Activated effector memory CD4-positive, alpha-beta T cell treated with anti-CD3 and anti-CD28 coated beads, Interleukin-2, amount 50 U/mL, for 16 hours (primary cell): ENCODE data around the gene MAN2A2.
"Not testable (repeated sequence)": the region's sequence is repeated elsewhere in the genome, so short reads cannot be mapped to it uniquely, and the experiment has no call there.

Experiments
- DNase-seq: peaks from one replicate; pipeline ENCODE4 v3.0.0-alpha.2; 2020

MAN2A2 gene

DNA sequence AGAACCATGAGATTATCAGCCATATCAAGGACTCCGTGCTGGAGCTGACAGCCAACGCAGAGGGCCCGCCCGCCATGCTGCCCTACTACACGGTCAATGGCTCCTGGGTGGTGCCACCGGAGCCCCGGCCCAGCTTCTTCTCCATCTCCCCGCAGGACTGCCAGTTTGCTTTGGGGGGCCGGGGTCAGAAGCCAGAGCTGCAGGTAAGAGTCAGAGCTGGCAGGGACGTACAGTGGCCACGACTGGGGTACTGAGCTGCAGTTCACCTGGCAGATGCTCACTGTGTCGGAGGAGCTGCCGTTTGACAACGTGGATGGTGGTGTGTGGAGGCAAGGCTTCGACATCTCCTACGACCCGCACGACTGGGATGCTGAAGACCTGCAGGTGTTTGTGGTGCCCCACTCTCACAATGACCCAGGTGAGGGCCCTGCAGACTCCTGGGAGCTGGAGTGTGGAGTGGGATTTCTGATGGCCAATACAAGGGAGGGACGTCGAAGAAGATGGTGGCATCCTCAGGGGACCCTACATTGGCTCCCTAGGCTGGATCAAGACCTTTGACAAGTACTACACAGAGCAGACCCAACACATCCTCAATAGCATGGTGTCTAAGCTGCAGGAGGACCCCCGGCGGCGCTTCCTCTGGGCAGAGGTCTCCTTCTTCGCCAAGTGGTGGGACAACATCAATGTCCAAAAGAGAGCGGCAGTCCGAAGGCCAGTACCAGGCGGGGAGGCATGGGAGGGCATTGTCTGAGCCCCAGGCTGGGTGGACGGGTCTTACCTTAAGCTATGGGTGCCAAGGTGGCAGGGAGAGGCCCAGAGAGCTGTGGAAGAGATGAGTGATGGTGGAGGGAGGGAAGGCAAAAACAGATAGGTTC is 2.4 kb downstream of the MAN2A2 start:
- no peak for DNase-seq

DNA sequence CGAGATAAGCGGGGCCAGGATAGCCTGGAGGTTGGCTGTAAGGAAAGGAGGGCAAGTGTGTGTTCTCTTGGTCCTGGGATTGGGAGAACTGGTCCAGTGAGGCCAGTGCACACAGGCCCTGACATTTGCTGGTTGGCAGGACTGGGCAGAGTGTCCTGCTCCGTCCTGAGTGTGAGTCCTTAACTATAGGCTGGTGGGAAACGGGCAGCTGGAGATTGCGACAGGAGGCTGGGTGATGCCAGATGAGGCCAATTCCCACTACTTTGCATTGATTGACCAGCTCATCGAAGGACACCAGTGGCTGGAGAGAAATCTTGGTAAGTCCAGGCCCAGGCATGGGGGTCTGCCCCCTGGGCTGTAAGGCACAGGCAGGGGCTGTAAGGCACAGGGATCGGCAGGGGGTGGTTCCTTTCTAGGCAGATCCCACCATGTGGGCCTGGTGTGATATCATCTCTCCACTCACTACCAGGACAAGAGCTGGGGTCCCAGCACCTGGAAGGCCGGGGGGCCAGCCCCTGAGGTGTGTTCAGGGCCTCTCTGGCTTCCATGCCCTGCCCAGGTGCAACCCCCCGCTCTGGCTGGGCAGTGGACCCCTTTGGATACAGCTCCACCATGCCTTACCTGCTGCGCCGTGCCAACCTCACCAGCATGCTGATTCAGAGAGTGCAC is 3.2 kb downstream of the MAN2A2 start:
- no peak for DNase-seq

DNA sequence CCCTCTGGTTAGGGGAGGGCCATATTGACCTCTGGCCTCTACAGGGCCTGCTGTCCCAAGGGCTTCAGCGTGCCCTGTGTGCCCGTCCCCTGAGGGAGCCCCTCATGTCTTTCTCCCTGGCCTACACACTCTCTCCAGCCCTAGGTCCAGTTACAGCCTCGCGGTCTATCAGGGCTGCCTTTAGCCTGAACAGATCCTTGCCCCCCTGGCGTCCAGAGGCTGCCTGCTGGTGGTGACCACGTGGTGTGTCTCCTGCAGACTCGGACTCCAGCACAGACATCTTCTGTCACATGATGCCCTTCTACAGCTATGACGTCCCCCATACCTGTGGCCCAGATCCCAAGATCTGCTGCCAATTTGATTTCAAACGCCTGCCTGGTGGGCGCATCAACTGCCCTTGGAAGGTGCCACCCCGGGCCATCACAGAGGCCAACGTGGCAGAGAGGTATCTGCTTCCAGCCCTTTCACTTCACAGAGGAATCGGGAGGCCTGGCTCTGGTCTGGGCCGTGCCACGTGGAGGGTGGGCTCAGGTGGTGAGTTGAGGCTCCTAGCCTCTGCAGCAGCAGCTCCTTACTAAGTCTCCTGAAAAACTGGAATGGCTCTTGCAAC is 4.1 kb downstream of the MAN2A2 start:
- DNase-seq, result no peak

DNA sequence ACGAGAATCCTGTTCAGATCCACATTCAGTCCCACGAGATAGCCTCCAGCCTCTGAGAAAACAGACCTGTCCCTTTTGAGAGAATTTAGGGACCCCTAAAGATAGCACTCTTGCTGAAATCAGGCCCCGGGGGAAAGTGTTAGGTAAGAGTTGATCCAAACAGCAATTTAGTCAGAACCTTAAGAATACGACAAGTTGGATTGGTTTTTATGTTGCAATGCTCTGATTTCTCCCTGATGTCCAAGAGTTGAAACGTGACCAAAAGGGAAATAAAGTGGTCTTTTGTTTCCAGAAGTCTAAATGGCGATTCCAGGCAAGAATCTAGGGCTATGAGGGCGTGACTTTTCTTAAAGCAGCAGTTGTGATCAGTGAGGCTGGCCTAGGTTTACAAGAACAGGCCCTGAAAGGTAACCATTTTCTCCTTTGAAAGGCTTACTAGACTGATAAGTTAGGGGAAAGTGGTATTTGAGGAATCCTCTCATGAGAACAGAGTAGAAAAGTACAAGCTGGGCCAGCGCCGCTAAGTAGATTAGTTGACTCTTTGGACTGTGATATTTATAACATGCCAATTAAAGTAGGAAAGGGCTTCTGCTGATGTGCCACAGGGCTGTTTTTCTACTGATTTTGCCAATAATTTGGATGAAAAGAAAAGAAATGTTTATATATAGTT is 4.9 kb downstream of the MAN2A2 start:
- DNase-seq, result no peak

DNA sequence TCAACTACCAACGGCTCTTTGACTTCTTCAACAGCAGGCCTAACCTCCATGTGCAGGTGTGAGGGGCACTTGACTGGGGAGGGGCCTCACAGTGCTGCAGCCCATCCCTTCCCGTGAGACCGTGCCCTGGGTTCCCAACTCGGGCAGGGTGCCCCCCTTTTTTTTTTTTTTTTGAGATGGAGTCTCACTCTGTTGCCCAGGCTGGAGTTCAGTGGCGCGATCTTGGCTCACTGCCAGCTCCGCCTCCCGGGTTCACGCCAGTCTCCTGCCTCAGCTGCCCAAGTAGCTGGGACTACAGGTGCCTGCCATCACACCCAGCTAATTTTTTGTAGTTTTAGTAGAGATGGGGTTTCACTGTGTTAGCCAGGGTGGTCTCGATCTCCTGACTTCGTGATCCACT is 6.3 kb downstream of the MAN2A2 start:
- DNase-seq, result not testable (repeated sequence)

DNA sequence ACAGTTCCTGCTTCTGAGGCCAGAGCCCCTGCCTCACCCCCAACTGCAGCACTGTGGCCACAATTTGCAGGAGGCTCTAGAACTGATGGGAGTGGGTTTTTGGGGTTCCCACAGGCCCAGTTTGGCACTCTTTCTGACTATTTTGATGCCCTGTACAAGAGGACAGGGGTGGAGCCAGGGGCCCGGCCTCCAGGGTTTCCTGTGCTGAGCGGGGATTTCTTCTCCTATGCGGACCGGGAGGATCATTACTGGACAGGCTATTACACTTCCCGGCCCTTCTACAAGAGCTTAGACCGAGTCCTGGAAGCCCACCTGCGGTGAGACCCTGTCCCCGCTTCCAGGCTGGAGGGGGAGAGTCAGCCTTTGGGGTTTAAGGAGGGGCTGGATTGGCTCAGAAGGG is 6.9 kb downstream of the MAN2A2 start:
- DNase-seq, result no peak

DNA sequence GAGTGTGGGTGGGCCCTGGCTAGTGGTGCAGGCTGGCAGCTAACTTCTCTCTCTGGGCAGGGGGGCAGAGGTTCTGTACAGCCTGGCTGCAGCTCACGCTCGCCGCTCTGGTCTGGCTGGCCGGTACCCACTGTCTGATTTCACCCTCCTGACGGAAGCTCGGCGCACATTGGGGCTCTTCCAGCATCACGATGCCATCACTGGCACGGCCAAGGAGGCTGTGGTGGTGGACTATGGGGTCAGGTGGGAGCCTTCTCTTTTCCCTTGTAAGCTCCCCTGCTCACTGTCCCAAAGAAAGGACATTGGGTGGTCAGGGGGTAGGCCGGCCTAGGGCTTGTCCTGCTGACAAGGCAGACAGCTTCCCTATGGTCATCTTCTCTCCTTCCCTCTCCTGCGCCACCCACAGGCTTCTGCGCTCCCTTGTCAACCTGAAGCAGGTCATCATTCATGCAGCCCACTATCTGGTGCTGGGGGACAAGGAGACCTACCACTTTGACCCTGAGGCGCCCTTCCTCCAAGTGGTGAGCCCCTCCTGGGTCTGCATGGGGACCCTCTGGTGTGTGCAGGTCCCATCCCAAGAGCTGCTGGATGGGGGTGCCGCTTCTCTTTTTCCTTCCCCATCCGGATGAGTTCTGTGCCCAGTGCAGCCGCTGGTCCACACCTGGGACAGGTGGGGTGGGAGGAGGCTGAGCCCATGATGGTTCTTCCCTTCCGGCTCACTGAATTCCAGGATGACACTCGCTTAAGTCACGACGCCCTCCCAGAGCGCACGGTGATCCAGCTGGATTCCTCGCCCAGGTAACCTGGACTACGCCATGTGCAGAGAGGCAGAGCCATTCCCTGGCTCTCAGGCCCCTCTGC is 7.6 kb downstream of the MAN2A2 start:
- no peak for DNase-seq

DNA sequence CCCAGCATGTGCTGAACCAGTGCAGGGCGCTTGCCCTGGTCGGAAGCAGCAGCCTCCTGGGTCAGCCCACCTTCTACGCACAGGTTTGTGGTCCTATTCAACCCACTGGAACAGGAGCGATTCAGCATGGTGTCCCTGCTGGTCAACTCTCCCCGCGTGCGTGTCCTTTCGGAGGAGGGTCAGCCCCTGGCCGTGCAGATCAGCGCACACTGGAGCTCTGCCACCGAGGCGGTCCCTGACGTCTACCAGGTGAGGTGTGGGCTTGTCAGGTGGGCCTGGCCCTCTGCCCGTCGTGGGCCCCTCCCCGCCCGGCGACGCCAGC is 8.2 kb downstream of the MAN2A2 start:
- no peak for DNase-seq

DNA sequence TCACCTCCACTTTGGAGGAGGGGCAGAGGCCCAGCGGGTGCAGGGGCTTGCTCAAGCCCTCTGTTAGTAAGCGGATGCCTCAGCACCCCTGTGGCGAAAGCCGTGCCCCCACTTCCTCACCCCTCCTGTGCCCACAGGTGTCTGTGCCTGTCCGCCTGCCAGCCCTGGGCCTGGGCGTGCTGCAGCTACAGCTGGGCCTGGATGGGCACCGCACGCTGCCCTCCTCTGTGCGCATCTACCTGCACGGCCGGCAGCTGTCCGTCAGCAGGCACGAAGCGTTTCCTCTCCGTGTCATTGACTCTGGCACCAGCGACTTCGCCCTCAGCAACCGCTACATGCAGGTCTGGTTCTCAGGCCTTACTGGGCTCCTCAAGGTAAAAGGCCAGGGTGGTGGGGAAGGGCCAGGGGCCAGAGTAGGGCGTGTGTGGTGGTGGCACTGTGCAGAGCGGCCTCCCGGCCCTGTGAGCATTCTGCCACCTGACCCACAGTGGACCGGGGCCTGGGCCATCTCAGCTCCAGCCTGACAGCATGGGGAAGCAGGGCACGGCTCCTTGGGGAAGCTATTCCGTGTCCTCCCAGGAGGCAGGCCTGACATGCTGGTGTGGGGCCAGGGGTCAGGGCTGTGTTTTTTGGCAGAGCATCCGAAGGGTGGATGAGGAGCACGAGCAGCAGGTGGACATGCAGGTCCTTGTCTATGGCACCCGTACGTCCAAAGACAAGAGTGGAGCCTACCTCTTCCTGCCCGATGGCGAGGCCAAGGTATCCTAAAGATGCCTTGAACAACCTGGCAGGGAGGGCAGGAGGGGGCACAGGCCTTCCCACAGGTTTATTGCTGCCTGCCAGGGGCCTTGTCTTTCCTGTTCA is 9.0 kb downstream of the MAN2A2 start:
- no peak for DNase-seq

DNA sequence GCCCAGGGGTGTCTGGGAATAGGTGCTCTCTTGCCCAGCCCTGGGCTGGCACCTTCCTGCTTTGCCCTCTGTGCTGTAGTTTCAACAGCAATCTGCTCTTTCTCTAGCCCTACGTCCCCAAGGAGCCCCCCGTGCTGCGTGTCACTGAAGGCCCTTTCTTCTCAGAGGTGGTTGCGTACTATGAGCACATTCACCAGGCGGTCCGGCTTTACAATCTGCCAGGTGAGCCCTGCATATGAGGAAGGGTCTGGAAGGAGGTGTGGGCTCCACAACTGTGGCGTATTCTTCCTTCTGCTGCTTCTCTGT is 9.6 kb downstream of the MAN2A2 start:
- no peak for DNase-seq

DNA sequence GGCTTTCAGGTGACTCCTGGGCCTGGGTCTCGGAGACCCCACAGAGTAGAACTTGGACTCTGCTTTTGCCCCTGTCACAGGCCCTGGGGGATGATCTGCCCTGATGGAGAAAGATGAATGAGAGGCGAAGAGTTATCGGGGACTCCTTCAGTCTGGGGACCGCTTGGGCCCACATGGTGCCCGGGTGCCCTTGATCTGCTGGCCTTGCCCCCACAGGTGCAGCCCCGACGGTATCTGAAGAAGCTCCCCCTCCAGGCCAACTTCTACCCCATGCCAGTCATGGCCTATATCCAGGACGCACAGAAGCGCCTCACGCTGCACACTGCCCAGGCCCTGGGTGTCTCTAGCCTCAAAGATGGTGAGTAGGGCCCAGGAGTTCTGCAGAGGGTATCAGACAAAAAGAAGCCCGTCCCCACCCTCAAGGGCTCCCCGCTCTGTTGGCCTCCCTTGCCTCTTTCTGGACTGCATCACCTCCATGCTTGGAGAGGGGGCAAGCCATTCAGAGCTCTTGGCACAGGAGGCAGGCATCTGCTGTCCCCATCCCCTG is 10.4 kb downstream of the MAN2A2 start:
- no peak for DNase-seq

DNA sequence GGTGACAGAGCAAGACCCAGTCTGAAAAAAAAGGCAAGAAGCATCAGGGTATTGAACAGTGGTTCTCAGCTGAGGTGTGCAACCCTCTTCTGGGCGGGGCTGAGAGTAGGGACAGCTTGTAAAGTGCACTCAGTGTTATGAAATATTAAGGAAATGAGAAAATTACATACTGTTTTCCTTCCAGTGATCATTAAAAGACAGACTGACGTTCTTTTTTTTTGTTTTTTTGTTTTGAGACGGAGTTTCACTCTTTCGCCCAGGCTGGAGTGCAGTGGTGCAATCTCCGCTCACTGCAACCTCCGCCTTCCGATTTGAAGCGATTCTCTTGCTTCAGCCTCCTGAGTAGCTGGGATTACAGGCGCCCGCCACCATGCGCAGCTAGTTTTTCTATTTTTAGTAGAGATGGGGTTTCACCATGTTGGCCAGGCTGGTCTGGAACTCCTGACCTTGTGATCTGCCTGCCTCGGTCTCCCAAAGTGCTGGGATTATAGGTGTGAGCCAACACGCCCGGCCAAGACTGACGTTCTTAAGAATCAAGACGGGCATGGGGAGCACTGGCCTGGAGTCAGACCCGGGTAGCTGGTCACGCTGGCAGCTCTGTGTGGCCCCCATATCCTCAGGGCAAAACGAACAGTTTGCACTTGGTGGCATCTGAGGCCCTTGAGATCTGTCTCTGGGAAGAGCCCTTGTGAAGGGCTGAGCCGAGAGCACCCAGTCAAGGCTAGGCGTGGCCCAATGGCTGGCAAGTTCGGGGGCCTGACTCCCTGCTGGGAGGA is 11.4 kb downstream of the MAN2A2 start:
- no peak for DNase-seq

DNA sequence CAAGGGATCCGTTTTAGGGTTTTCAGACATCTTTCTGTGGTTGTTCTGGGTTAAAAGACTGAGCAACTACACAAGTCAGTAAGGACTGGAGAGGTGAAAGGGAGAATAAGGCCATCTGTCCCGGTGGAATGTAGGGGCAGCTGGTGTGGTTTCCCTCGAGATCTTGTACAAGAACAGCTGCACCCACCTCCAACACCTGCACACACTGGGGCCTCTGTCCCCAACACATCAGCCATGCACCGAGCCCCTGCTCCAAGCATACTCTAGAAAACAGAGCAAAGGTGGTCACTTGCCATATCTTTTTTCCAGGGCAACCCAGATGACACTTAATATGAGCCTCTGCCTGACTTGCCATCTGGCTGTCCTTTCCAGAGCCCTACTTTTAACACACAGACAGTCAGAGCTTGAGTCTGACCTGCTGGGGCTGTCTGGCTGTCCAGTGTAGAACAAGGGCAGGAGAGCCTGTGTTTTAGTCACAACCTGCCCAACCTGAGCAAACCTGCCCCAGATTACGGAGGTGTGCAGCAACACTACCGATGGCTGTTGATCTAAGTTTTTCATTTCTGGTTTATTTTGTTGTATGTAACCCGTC is 12.2 kb downstream of the MAN2A2 start:
- DNase-seq, result no peak

DNA sequence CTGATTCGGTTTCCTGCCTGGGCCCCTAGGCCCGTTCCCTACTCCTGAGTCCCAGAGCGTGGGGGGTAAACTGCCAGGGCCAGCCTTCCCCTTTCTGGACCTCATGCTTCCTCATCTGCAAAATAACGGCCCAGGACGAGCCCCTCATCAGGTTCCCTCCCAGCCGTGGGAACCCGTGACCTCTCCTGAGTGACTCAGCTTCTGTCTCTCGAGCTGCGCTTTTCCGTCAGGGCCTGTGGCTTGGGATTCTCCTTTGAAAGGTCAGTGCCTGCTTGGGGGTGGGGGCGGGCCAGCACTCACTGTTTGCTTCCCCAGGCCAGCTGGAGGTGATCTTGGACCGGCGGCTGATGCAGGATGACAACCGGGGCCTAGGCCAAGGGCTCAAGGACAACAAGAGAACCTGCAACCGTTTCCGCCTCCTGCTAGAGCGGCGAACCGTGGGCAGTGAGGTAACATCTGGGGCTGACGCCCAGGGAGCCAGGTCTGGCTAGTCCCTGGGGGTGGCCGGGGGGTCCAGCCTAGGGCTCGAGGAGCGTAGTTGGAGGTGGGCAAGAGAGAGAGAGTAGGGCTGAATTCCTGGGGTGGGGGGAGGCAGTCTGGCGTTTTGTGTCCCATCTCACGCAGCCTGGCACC is 12.8 kb downstream of the MAN2A2 start:
- DNase-seq, result no peak

DNA sequence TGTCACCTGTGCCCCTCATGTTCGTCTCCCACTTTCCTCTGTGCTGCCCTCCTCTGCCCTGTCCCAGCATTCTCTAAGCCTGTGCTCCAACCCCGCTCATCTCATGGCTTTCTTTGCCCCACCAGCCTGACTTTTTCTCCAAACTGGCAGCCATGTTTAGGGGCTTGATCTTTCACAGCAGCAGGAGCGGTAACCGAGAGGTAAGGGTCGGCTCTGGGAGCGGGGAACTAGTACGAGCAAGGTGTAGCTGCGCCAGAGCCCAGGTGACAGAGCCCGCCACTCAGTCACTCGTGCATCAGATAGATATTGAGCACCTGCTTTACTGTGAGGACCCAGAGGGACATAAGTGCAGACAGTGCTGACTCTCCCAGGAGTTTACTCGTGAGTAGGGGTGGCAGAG is 13.4 kb downstream of the MAN2A2 start:
- no peak for DNase-seq

DNA sequence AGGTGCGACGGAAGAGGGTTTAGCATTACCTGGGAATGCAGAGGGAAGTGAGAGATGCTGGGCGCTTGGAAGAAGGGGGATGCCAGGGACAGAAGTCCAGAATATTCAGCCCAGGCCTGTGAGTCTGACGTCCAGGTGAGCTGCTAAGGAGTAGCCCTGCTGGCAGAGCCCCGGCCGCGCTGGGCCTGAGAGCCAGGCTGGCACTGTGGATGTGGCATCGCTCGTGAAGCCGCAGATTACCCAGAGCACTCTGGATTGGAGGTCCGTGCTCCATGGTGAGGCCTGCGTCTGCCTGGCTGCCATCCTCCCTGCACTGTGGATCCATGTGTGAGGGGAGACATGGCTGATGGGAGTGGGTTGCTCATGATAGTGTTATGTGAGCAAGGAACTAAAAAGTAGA is 14.5 kb downstream of the MAN2A2 start:
- DNase-seq, result no peak

DNA sequence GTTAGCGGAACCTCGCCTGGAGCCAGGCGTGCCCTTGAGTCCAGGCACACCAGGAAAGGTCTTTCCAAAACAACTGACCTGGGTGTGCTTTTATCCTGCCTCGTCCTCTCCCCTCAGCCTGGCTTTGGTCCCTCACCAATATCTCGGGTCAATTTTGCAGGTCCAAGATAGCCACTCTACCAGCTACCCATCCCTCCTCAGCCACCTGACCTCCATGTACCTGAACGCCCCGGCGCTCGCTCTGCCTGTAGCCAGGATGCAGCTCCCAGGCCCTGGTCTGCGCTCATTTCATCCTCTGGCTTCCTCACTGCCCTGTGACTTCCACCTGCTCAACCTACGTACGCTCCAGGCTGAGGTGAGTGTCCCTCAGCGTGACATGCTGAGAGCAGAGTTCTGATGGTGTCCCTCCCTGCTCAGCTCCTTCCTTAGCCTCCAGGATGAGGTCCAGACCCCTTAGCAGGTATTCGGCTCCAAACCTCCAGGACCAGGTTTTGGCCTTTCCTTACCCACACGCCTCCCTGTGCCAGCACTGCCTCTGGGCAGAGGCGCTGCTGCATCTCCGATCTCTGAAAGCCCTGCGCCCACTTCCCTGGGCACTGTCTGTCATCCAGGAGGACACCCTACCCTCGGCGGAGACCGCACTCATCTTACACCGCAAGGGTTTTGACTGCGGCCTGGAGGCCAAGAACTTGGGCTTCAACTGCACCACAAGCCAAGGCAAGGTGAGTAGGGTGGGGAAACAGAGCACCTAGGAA is 15.1 kb downstream of the MAN2A2 start:
- no peak for DNase-seq

DNA sequence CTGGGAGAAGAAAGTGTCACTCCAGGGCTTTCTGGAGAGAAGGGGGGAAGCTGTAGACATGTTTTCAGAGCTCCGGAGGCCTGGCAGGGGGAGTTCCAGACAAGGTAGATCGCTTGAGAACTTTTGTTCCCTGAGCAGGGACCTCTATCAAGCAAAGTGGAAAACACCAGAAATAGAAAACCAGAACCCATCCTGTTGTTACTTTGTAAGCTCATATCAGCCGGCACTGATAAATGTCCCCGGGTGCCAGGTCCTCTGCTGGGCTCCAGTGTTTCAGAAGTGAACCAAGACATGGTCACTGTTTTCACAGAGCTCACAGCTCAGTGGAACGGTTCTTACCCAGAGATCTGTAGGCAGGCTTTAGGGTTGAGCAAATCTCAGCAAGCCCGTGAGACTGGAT is 15.7 kb downstream of the MAN2A2 start:
- no peak for DNase-seq

DNA sequence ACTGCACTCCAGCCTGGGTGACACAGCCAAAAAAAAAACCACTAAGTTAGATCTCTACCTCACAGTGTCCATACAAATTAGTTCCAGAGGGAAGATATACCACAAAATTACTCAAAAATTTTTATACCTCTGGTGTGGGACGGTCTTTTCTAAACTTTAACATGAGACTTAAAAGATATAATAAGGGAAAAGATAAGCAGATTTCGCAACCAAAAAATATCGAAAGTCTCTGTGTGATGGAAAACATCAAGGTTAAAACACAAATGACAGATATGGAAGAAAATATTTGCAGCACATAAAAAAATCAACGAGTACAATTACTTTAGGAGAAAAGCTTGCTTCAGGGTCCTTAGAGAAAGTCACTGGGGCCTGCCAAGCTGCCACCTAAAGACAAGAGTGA is 18.8 kb downstream of the MAN2A2 start:
- DNase-seq, result no peak
